ENCODE data around the gene GHSR.

Gene GHSR

GRCh38 chr3:172437713-172438112 is 10.5 kb downstream of the GHSR start:
- no peak for DNase-seq

- DNase-seq = no peak
Observed at GRCh38 chr3:172415323-172415722, 32.9 kb downstream of the GHSR start.

GRCh38 chr3:172411478-172411947 is 36.7 kb downstream of the GHSR start:
- DNase-seq = no peak

- no peak for DNase-seq
Observed at GRCh38 chr3:172410702-172411477, 37.4 kb downstream of the GHSR start.

- DNase-seq = no peak
Observed at GRCh38 chr3:172407872-172408271, 40.4 kb downstream of the GHSR start.

GRCh38 chr3:172405914-172406313 is 42.3 kb downstream of the GHSR start:
- no peak for DNase-seq

GRCh38 chr3:172404237-172404962 is 43.9 kb downstream of the GHSR start:
- DNase-seq = no peak

- DNase-seq = no peak
Observed at GRCh38 chr3:172402892-172403643, 45.2 kb downstream of the GHSR start.

GRCh38 chr3:172402090-172402489 is 46.2 kb downstream of the GHSR start:
- no peak for DNase-seq

- no peak for DNase-seq
Observed at GRCh38 chr3:172398484-172398883, 49.8 kb downstream of the GHSR start.

GRCh38 chr3:172397716-172398405 is 50.4 kb downstream of the GHSR start:
- DNase-seq = no peak

GRCh38 chr3:172396400-172396799 is 51.9 kb downstream of the GHSR start:
- no peak for DNase-seq

GRCh38 chr3:172394692-172395091 is 53.6 kb downstream of the GHSR start:
- DNase-seq = no peak
